Endothelial cell (in vitro differentiated cells): Measurements from ENCODE around the gene AP1B1. TPM values are rescaled to one million over a fixed set of nuclear protein-coding genes. Genes with fewer than 3 reads are reported as not detected.

Source experiments
- DNase-seq: peaks from one replicate; pipeline ENCODE4 v3.0.0; 2021; ENCODE audit warnings: low spot score
- H3K27ac Mint-ChIP-seq: one replicate; pipeline ENCODE4 v1.8.0; 2021; ENCODE audit warnings: mixed read lengths, inconsistent platforms; ENCODE audit not compliant: unreplicated experiment
- H3K27me3 Mint-ChIP-seq: one replicate; pipeline ENCODE4 v1.8.0; 2021; ENCODE audit warnings: mild to moderate bottlenecking, moderate library complexity, mixed read lengths, inconsistent platforms; ENCODE audit not compliant: unreplicated experiment
- H3K36me3 Mint-ChIP-seq: one replicate; pipeline ENCODE4 v1.8.0; 2021; ENCODE audit warnings: mild to moderate bottlenecking, low read depth, mixed read lengths, inconsistent platforms; ENCODE audit not compliant: unreplicated experiment
- H3K4me1 Mint-ChIP-seq: one replicate; pipeline ENCODE4 v1.8.0; 2021; ENCODE audit warnings: mild to moderate bottlenecking, mixed read lengths, inconsistent platforms; ENCODE audit not compliant: unreplicated experiment
- H3K4me3 Mint-ChIP-seq: one replicate; pipeline ENCODE4 v1.8.0; 2021; ENCODE audit warnings: mild to moderate bottlenecking, mixed read lengths, inconsistent platforms; ENCODE audit not compliant: unreplicated experiment
- H3K9me3 Mint-ChIP-seq: one replicate; pipeline ENCODE4 v1.8.0; 2021; ENCODE audit warnings: mixed read lengths, inconsistent platforms; ENCODE audit not compliant: unreplicated experiment
- total RNA-seq: library from RNA; stranded (reverse); fragmentation: NEBNext Ultra II Directional; extraction: Animal tissue kit (Norgen Biotek cat#: 25700); gene quantifications from one replicate; pipeline ENCODE4 v1.2.1, GENCODE V29; 2021; ENCODE audit not compliant: unreplicated experiment
- TF ChIP-seq, protein P1 (sequence below): fragments of 200-600 bp; sonication (generic); IDR thresholded peaks from one replicate; pipeline ENCODE4 v1.5.0; 2021; ENCODE audit warnings: antibody characterized with exemption; ENCODE audit not compliant: unreplicated experiment

Gene AP1B1
- total RNA-seq, 1 donor from 2014 or later = 316 TPM

DNA sequence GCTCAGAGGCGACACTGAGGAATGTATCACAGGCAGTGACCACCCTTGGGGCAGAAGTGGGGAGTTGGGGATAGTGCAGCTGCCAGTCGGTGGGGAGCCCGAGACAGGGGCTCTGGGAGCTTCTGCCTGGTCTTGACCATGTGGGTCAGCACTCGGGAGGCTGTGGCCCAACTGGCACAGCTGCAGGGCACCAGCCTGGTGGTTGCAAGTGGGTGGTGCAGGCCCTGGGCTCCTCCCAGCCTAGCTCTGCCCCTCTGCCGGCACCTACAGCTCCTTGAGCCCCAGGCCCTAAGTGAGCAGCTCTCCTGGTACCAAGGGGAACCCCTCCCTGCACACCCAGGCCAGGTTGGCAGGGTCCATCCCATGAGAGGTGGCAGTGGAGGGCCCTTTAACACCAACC is 60.3 kb downstream of the AP1B1 start:
- Mint-ChIP-seq H3K4me1 (peaks cover 14% of the 10 kb centered on the region), H3K27ac (no peak overlapping the region), H3K9me3 (no peaks in the 10 kb centered on the region), H3K36me3 (peaks cover 28% of the 10 kb centered on the region), H3K4me3 (no peak overlapping the region), H3K27me3 (peaks cover 17% of the 10 kb centered on the region)
- TF ChIP-seq, protein P1, sequence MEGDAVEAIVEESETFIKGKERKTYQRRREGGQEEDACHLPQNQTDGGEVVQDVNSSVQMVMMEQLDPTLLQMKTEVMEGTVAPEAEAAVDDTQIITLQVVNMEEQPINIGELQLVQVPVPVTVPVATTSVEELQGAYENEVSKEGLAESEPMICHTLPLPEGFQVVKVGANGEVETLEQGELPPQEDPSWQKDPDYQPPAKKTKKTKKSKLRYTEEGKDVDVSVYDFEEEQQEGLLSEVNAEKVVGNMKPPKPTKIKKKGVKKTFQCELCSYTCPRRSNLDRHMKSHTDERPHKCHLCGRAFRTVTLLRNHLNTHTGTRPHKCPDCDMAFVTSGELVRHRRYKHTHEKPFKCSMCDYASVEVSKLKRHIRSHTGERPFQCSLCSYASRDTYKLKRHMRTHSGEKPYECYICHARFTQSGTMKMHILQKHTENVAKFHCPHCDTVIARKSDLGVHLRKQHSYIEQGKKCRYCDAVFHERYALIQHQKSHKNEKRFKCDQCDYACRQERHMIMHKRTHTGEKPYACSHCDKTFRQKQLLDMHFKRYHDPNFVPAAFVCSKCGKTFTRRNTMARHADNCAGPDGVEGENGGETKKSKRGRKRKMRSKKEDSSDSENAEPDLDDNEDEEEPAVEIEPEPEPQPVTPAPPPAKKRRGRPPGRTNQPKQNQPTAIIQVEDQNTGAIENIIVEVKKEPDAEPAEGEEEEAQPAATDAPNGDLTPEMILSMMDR = peak; percentile 21
- no peak for DNase-seq

DNA sequence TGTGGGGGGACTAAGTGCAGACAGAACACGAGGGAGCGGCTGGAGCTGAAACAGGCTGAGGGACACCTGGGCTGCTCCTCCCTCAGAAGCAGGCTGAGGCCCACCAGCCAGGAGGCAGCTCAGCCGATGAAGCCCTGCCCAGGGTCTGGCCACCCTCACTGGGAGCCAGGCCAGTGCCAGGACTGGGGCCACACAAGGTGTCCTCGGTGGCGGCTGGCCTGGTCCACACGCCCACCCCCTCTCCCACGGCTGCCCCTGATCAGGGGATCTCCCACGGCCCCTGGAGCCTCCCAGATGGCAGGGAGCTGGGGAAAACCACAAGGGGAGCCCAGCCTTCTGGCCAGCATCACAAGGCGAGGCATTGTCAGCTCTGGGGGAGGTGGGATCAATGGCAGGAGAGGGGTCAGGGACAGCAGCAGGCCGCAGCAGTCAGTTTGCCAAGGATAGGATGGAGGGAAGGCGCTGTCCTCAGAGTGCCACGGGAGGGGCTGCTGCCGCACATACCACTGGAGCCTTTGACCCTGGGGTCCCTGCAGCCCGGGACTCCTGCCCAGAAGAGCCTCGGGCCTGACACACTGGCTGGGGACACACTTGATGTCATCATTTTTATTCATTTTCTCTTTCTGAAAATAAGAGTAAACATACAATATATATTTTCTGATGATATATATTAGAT is 61.1 kb downstream of the AP1B1 start:
- no peaks in the 10 kb centered on the region for H3K9me3 Mint-ChIP-seq
- peaks cover 30% of the 10 kb centered on the region for H3K36me3 Mint-ChIP-seq
- no peak overlapping the region for H3K27ac Mint-ChIP-seq
- peaks cover 11% of the 10 kb centered on the region for H3K4me1 Mint-ChIP-seq
- DNase-seq = no peak
- peak overlapping the region; percentile 74 for H3K4me3 Mint-ChIP-seq
- TF ChIP-seq, protein P1 = no peak
- peaks cover 17% of the 10 kb centered on the region for H3K27me3 Mint-ChIP-seq

DNA sequence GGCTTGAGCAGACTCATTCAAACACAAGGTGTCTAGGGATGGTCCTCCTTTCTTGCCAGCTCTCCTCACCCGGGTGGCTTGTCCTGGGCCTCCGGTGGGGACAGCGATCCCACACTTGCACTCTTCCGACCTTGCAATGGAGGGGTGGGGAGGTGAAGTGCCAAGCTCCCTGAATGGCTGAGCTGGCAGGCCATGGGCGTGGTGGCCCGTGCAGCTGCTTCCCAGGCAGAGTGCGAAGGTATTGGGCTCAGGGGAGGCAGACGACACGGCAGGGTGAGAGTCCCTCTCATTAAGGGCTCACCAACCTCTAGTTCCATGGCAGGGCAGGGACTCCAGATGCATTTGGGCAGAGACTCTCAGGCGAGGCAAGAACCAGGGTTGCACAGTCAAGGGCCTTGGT is 61.9 kb downstream of the AP1B1 start:
- Mint-ChIP-seq H3K27me3 (peaks cover 17% of the 10 kb centered on the region), H3K4me1 (peaks cover 8% of the 10 kb centered on the region), H3K27ac (peak overlapping the region; percentile 36), H3K9me3 (no peaks in the 10 kb centered on the region), H3K4me3 (peak overlapping the region; percentile 79), H3K36me3 (peaks cover 32% of the 10 kb centered on the region)
- no peak for DNase-seq
- TF ChIP-seq, protein P1 = no peak

DNA sequence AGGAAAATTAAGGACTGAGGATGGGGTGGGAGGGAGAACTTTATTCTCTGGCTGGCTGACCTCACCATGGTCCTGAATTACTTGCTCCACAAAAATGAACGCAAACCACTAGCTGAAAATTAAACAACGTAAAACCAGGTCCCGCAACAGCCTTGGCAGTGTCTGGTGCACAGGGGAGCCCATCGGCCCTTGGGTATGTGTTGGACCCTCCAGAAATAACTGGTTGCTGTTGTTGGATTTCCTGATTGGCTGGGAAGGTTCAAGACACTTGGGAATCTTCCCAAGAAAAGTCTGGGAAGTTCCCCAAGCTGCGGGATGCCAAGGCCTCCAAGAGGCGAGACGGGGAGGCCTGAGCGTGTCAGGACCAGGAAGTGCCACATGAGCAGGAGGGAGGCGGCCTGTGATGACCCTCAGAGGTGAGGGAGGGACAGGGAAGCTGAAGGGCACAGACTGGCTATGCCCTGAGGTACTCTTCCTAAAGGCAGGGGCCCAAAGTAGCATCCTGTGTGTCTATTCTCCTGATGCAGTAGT is 62.5 kb downstream of the AP1B1 start:
- Mint-ChIP-seq H3K4me1 (peaks cover 6% of the 10 kb centered on the region), H3K9me3 (no peaks in the 10 kb centered on the region), H3K36me3 (peaks cover 32% of the 10 kb centered on the region), H3K4me3 (no peak overlapping the region), H3K27me3 (peaks cover 17% of the 10 kb centered on the region), H3K27ac (peak overlapping the region; percentile 24)
- TF ChIP-seq, protein P1 = no peak
- no peak for DNase-seq

DNA sequence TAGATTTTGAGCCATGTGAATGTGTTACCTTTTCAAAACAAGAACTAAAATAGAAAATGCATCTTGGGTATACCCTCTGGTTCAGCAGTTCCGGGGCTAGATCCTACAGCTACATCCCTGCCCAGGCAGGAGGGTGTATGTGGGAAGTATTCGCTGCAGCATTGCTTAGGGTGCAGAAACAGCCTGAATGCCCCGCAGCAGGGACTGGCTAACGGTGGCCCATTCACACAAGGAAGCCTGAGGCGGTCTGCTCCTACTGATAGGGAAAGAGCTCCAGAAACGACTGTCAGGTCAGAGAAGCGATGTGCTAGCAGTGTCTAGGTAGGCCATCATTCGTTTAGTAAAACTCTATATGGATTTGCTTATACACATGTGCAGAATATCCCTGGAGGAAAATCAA is 63.0 kb downstream of the AP1B1 start:
- no peaks in the 10 kb centered on the region for H3K9me3 Mint-ChIP-seq
- DNase-seq = no peak
- H3K36me3 Mint-ChIP-seq = peaks cover 32% of the 10 kb centered on the region
- H3K4me3 Mint-ChIP-seq = peak overlapping the region; percentile 47
- peaks cover 3% of the 10 kb centered on the region for H3K4me1 Mint-ChIP-seq
- TF ChIP-seq, protein P1 = no peak
- peak overlapping the region; percentile 24 for H3K27ac Mint-ChIP-seq
- peaks cover 17% of the 10 kb centered on the region for H3K27me3 Mint-ChIP-seq
